NCI-H2171 (cell line): Measurements from ENCODE around the gene STRADA.

Experiments used
- DNase-seq: peaks from one replicate; lab custom pipeline; 2025; lab: John Stamatoyannopoulos, UW

Gene STRADA

GRCh38 chr17:63701456-63701820 is 40.2 kb downstream of the STRADA start:
- DNase-seq, result no peak

GRCh38 chr17:63700528-63701455 is 40.8 kb downstream of the STRADA start:
- DNase-seq, result peak; percentile 49

GRCh38 chr17:63699638-63700527 is 41.7 kb downstream of the STRADA start, which contains the start of gene LIMD2:
Gene LIMD2, minus strand, starts transcription at chr17:63700125. Its CDS starts 827 bp downstream, at chr17:63699298.
- DNase-seq, result peak; percentile 75

DNA sequence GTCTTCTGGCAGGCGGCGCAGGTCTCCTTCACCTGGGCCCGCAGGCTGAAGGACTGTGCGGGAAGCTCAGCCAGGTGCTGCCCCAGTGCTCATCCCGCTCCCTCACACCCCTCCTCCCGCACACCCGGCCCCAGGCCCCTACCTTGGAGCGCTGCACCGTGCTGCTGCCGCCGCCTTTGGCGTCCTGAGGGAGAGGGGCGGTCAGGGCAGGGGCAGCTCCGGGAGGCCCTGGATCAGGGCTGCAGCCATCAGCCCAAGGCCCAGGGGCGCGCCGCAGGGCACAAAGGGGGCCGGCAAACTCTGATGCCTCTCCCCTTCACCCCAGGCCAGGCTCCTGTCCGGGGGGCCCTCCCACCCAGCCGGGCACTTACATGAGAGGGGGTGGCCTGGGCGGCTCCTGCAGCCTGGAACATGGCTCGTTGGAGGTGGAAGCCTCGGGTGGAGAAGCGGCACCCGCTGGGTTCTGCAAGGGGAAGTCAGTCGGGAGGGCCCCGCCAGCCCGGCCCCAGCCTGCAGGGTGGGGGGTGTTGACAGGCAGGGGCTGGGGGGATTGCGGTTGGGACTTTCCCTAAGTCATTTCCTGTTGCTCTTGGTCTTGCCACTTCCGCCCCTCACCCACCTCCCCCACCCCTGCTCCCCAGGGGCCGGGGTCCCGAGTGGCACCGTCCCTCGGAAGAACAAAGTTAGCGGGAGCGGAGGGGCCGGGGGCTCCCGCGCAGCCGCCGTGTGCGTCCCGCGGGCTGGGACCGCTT is 42.5 kb downstream of the STRADA start:
- no peak for DNase-seq

DNA sequence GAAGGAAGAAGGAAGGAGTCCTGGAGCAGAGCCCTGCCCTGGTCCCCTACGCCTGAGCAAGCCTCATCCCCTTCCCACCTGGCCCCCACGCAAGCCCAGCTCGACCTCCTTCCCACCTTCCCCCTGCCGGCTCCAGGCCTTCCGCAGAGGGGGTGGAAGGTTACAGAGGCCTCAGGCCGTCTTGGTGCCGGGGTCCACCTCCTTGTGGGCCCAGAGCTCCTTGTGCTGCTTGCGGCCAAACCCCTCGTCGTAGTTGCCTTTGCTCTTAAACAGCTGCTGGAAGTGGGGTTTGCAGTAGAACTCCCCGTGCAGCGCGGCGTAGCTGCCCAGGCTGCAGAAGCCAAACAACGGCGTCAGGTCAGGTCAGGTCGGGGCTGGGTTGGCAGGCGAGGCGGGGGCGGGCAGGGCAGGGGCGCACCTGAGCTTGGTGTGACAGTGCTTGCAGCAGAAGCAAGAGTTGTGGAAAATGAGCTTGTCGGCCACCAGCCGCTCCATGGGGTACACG is 43.2 kb downstream of the STRADA start:
- no peak for DNase-seq

DNA sequence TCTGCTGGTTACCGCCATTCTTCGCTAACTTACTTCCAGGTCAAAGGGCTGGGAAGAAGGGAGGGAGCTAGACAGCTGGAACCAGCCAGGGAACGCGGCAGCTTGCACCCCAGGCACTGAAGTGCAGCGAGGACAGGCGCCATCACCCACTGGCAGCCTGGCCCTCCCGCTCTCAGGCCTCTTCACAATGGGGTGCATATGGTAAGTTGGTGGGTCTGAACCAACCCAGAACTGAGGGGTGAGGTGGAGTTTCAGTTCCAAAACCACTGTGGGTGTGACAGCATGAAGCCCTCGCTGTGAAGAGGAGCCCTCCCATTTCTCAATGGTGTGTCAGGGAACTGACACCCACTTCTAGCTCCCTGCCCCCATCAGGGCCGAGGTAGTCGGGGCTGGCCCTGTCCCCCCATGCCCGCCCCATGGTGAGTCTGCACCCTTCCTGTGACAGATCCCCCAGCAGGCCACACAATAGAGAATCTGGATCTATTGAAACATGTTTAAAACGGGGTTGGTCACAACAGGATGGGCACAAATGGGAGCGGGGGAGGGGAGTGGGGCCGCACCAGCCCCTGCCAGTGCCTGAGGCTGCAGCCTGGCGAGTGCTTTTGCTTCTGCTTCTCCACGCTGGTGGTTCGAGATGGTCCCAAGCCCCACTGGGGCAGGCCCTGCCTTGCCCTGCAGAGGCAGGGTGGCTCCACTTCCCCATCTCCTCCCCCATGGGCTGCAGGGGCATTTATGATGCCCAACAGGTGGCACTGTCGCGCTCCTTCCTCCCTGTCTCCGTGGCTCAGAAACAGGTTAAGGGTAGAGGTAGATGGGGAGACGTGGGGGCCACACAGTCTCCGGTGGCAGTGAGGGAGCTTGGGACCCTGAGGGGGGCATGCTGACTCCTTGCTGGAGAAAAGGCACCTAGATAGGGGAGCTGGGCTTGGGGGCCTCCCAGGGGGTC is 44.0 kb downstream of the STRADA start:
- DNase-seq, result no peak

DNA sequence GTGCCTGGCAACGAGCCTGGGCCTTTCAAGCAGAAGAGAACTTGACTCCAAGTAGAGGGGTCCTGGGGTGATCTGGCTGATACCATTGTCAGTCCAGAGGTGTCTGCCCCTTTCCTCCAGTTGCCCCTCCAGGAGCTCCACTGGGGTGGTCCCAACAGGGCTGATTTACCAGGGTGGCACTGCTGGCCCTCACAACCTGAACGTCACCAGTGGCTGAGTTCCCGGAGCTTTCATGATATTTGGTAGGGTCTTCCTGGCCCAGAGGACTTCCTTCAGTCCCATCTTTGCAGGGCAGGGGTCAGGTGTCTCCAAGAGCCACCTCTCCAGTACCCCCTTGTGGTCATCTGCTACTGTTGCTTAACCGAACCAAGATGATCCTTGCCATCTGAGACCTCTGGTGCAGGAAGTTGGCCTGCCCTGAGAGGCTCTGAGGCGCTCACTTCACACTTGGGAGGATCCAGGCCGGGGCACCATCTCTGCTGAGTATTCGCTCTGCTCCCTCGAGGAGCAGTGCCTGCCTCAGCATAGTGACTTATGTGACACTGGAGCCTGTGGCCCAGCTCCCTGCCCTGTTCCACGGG is 45.1 kb downstream of the STRADA start:
- DNase-seq, result no peak

GRCh38 chr17:63695889-63696288 is 45.7 kb downstream of the STRADA start:
- no peak for DNase-seq

- DNase-seq, result no peak
Measured at GRCh38 chr17:63694950-63695773, 46.4 kb downstream of the STRADA start.

GRCh38 chr17:63694229-63694949 is 47.2 kb downstream of the STRADA start:
- DNase-seq, result peak; percentile 73

GRCh38 chr17:63693411-63694113 is 48.0 kb downstream of the STRADA start:
- no peak for DNase-seq

GRCh38 chr17:63692195-63692816 is 49.3 kb downstream of the STRADA start:
- DNase-seq, result no peak

GRCh38 chr17:63689479-63689878 is 52.1 kb downstream of the STRADA start:
- no peak for DNase-seq

DNA sequence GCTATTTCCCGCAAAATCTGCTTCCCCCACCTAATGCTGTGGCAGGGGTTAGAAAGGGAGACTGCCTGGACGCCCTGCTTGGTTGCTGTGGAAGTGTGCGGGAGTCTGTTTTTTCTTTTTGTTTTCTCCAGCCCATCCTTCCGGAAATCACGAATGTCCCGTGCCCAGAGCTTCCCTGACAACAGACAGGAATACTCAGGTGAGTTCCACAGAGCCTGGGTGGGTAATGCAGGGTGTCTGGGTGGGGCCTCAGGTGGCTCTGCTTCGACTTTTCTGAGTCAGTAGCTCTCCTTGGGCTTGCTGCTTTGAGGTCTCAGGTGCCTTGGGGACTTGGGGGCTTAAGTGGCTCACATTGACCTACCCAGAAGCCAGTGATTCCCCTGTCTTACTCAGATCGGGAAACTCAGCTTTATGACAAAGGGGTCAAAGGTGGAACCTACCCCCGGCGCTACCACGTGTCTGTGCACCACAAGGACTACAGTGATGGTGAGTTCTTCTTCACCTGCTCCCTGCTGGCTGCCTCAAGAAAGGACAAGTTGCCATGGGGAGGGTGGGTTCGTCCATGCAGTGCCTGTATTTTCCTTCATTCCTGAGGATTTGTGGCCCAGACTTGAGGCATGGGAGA is 53.1 kb downstream of the STRADA start:
- DNase-seq, result no peak

DNA sequence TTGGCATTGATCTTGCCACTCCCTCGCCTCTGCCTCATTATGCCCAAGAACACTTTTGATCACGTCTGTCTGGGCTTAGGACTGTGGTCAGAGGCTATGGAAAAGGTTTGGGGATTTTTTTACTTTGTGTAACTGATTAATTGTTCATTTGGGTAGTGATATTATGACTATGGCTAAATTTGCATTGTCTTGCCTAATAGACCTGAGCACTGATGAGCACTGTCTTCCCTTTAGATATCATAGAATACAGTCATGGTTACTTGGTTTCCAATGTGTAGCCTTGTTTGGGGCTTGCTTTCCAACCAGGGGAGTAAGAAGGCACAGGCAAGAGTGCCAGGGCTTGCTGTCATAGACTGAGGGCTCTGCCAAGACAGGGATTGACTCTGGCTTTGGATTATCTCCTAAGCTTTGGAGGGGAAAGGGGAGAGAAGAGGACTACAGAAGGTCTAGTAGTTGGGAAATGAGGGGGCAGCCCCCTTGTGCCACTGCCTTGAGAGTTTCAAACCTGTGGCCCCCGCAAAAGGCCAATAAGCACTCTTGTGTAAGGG is 55.4 kb downstream of the STRADA start:
- DNase-seq, result no peak

GRCh38 chr17:63685578-63685977 is 56.0 kb downstream of the STRADA start:
- DNase-seq, result no peak

DNA sequence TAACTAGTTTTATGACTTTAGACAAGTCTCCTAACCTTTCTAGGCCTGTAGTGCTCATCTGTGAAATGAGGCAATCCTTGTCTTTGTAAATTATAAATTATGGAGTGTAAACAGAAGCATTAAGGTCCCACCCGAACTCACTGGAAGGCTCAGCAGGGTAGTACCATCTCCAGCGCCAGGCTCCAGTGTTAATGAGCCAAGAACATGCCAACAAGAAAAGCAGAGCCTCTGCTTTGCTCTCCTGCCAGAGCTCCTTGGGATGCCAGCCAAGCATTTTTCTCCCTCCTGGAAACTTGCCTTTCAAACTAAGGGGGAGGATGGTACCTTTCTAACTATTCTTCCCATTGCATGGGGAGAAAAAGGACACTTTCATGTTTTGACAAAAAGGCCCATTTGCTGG is 56.6 kb downstream of the STRADA start:
- no peak for DNase-seq
